Muscle of leg (tissue), 11 donors: Measurements from ENCODE around the gene HBA1. TPM values are rescaled to one million over a fixed set of nuclear protein-coding genes. Genes with fewer than 3 reads are reported as not detected.
"Not testable (repeated sequence)": the region's sequence is repeated elsewhere in the genome, so short reads cannot be mapped to it uniquely, and the experiment has no call there.

Experiments
- DNase-seq: peaks from one replicate; pipeline ENCODE4 v3.0.0; 2013
- H3K27ac ChIP-seq: one replicate; pipeline ENCODE4 v1.5.1; 2013; ENCODE audit warnings: mild to moderate bottlenecking, low read length, control low read depth
- H3K27me3 ChIP-seq: one replicate; pipeline ENCODE4 v1.6.1; 2013; ENCODE audit warnings: low read length; ENCODE audit not compliant: control insufficient read depth, insufficient read depth
- H3K36me3 ChIP-seq: one replicate; pipeline ENCODE4 v1.6.1; 2013; ENCODE audit warnings: low read length; ENCODE audit not compliant: control insufficient read depth, insufficient read depth
- H3K4me1 ChIP-seq: one replicate; pipeline ENCODE4 v1.6.1; 2013; ENCODE audit warnings: low read length; ENCODE audit not compliant: control insufficient read depth, insufficient read depth
- H3K4me3 ChIP-seq: one replicate; pipeline ENCODE4 v1.5.1; 2013; ENCODE audit warnings: low read length, control low read depth
- H3K9me3 ChIP-seq: replicated peaks from 2 replicates; pipeline ENCODE4 v1.6.1; 2013; ENCODE audit warnings: low read depth, low read length; ENCODE audit not compliant: control insufficient read depth
- WGBS: methylation state at CpG from one replicate; pipeline ENCODE4 v1.1.5; 2013; ENCODE audit warnings: missing lambda C conversion rate; ENCODE audit not compliant: insufficient coverage; 5-methylcytosine and 5-hydroxymethylcytosine counted together
- polyA plus RNA-seq, 8 donors: library from polyadenylated mRNA; unstranded; fragments of 120-200 nt; gene quantifications; one replicate each; pipeline versions ENCODE4 v1.2.1 to v1.2.3, GENCODE V29; 2013; ENCODE audit warnings: inconsistent platforms in 1 of 8, low replicate concordance in 1 of 8; ENCODE audit not compliant: insufficient read length in 8 of 8, insufficient read depth in 1 of 8
- total RNA-seq: library from RNA; stranded (reverse); fragments of 120-200 nt; gene quantifications from one replicate; pipeline ENCODE4 v1.2.4, GENCODE V29; 2013

Gene HBA1
- total and polyA plus RNA-seq, 9 donors, result 387 to 7,147 (median 3,478) TPM

GRCh38 chr16:189604-190186 lies 13.2 kb downstream of the HBA1 start:
- Histone ChIP-seq H3K9me3 (no peaks in the 10 kb centered on the region), H3K4me1 (no peaks in the 10 kb centered on the region), H3K27ac (no peak overlapping the region), H3K36me3 (peaks cover 81% of the 10 kb centered on the region), H3K27me3 (no peaks in the 10 kb centered on the region), H3K4me3 (no peak overlapping the region)
- no peak for DNase-seq
- 95% methylated on average over 34 of the region's 34 CpGs for WGBS

DNA sequence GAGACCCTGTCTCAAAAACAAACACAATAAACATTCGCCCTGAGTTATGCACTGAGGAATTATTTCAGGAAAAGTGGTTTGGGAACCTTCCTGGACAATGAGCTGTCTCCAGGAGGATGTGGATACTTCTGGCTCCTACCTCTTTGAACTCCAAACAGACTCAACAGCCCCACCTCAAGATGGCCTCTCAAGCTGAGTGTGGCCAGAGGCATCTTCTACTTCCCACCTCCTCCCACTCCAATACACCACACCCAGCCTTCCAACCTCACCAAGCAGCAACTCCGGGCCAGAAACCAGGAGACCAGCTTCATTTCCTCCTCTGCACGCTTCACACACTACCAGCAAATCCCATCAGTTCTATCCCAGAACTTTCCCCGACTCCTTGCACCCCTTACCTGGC lies 15.4 kb downstream of the HBA1 start:
- Histone ChIP-seq H3K9me3 (no peaks in the 10 kb centered on the region), H3K4me3 (no peak overlapping the region), H3K4me1 (no peaks in the 10 kb centered on the region), H3K36me3 (peaks cover 84% of the 10 kb centered on the region), H3K27me3 (no peaks in the 10 kb centered on the region), H3K27ac (no peak overlapping the region)
- DNase-seq, result no peak
- WGBS, result 75% methylated on average over 3 of the region's 4 CpGs

GRCh38 chr16:192686-193085 lies 16.2 kb downstream of the HBA1 start:
- Histone ChIP-seq H3K9me3 (no peaks in the 10 kb centered on the region), H3K4me3 (no peak overlapping the region), H3K27ac (no peak overlapping the region), H3K4me1 (no peaks in the 10 kb centered on the region), H3K27me3 (no peaks in the 10 kb centered on the region), H3K36me3 (peaks cover 85% of the 10 kb centered on the region)
- DNase-seq, result no peak
- 94% methylated on average over 7 of the region's 11 CpGs for WGBS

- Histone ChIP-seq H3K4me1 (no peaks in the 10 kb centered on the region), H3K27me3 (no peaks in the 10 kb centered on the region), H3K27ac (no peak overlapping the region), H3K36me3 (peaks cover 86% of the 10 kb centered on the region), H3K4me3 (no peak overlapping the region), H3K9me3 (no peaks in the 10 kb centered on the region)
- 94% methylated on average over 8 of the region's 15 CpGs for WGBS
- DNase-seq, result no peak
Measured at GRCh38 chr16:193441-193840, 17.0 kb downstream of the HBA1 start.

- no peak for DNase-seq
- 83% methylated on average over 1 of the region's 6 CpGs for WGBS
- Histone ChIP-seq H3K27ac (no peak overlapping the region), H3K4me3 (no peak overlapping the region), H3K4me1 (no peaks in the 10 kb centered on the region), H3K27me3 (no peaks in the 10 kb centered on the region), H3K9me3 (no peaks in the 10 kb centered on the region), H3K36me3 (peaks cover 85% of the 10 kb centered on the region)
Measured at GRCh38 chr16:194516-194915, 18.0 kb downstream of the HBA1 start.

GRCh38 chr16:200388-200787 lies 23.9 kb downstream of the HBA1 start:
- Histone ChIP-seq H3K4me1 (no peaks in the 10 kb centered on the region), H3K4me3 (no peak overlapping the region), H3K27ac (no peak overlapping the region), H3K36me3 (peaks cover 67% of the 10 kb centered on the region), H3K27me3 (no peaks in the 10 kb centered on the region), H3K9me3 (no peaks in the 10 kb centered on the region)
- DNase-seq, result no peak
- WGBS, result 100% methylated on average over 3 of the region's 5 CpGs

- no peak overlapping the region for H3K4me3 ChIP-seq
- peaks cover 69% of the 10 kb centered on the region for H3K36me3 ChIP-seq
- no peak for DNase-seq
- no peaks in the 10 kb centered on the region for H3K4me1 ChIP-seq
- WGBS, result 90% methylated on average over 2 of the region's 4 CpGs
- no peak overlapping the region for H3K27ac ChIP-seq
- H3K27me3 ChIP-seq, result no peaks in the 10 kb centered on the region
- H3K9me3 ChIP-seq, result no peaks in the 10 kb centered on the region
Measured at GRCh38 chr16:203246-203645, 26.8 kb downstream of the HBA1 start.

DNA sequence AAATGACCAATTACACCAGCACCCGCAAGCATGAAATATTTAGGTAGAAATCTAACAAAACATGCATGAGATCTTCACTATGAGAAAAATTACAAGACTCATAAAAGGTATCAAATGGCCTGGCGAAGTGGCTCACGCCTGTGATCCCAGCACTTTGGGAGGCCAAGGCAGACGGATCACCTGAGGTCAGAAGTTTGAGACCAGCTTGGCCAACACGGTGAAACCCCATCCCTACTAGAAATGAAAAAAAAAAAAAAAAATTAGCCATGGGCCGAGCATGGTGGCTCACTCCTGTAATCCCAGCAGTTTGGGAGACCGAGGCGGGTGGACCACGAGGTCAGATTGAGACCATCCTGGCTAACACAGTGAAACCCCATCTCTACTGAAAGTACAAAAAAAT lies 27.6 kb downstream of the HBA1 start:
- not testable (repeated sequence) for H3K27ac ChIP-seq

GRCh38 chr16:209359-209758 lies 32.9 kb downstream of the HBA1 start:
- H3K4me3 ChIP-seq, H3K27me3 ChIP-seq, DNase-seq, H3K9me3 ChIP-seq, H3K4me1 ChIP-seq, H3K27ac ChIP-seq: not testable (repeated sequence)
- no CpG with 5 or more reads among the region's 4 CpGs for WGBS
- H3K36me3 ChIP-seq, result peaks cover 69% of the 10 kb centered on the region

More for the DNA sequence above, 27.6 kb downstream of the HBA1 start:
- WGBS, result 93% methylated on average over 3 of the region's 9 CpGs
- not testable (repeated sequence) for H3K4me1 ChIP-seq, H3K9me3 ChIP-seq, H3K27me3 ChIP-seq, H3K4me3 ChIP-seq, DNase-seq
- H3K36me3 ChIP-seq, result peaks cover 69% of the 10 kb centered on the region

- WGBS, result 92% methylated on average over 7 of the region's 14 CpGs
- not testable (repeated sequence) for H3K4me1 ChIP-seq, H3K9me3 ChIP-seq, DNase-seq, H3K4me3 ChIP-seq, H3K27me3 ChIP-seq, H3K27ac ChIP-seq
- H3K36me3 ChIP-seq, result peaks cover 74% of the 10 kb centered on the region
Measured at GRCh38 chr16:211631-212180, 35.2 kb downstream of the HBA1 start.

GRCh38 chr16:212999-213398 lies 36.5 kb downstream of the HBA1 start:
- DNase-seq, result no peak
- H3K4me1 ChIP-seq, result no peaks in the 10 kb centered on the region
- no peaks in the 10 kb centered on the region for H3K27me3 ChIP-seq
- no peaks in the 10 kb centered on the region for H3K9me3 ChIP-seq
- H3K36me3 ChIP-seq, result peaks cover 70% of the 10 kb centered on the region
- no peak overlapping the region for H3K4me3 ChIP-seq
- WGBS, result no CpG with 5 or more reads among the region's 3 CpGs
- H3K27ac ChIP-seq, result no peak overlapping the region
